MM.1S (cell line): Measurements from ENCODE around the gene AEBP1.

Experiments
- EZH2phosphoT487 ChIP-seq: fragments of 300-600 bp; sonication (generic); IDR thresholded peaks from 2 replicates; pipeline ENCODE4 v1.6.1; 2018; ENCODE audit warnings: antibody characterized with exemption, low read length
- TF ChIP-seq, protein P1 (sequence below): fragments of 300-600 bp; sonication (generic); IDR thresholded peaks from 2 replicates; pipeline ENCODE4 v1.5.1; 2016; ENCODE audit warnings: antibody characterized with exemption, low read length, mixed read lengths

DNA sequence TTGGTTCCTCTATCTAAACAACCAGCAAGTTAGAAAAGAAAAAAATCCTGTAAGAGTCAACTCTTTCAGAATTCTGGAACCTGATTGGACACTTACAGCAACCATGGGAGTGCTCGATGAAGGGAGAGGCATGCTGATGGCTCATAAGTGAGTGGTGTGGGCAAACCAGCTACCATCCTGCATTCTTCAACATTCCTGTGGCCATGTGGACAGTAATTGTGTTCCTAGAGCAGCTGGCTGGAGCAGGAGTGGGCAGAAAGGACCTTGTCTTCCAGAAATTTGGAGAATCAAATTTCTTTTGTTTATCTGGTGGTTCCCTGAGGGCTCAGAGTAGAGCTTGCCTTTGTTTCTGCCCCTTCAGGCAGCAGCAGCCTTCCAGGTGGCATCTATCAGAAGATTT lies 59.4 kb downstream of the AEBP1 start:
- TF ChIP-seq, protein P1, sequence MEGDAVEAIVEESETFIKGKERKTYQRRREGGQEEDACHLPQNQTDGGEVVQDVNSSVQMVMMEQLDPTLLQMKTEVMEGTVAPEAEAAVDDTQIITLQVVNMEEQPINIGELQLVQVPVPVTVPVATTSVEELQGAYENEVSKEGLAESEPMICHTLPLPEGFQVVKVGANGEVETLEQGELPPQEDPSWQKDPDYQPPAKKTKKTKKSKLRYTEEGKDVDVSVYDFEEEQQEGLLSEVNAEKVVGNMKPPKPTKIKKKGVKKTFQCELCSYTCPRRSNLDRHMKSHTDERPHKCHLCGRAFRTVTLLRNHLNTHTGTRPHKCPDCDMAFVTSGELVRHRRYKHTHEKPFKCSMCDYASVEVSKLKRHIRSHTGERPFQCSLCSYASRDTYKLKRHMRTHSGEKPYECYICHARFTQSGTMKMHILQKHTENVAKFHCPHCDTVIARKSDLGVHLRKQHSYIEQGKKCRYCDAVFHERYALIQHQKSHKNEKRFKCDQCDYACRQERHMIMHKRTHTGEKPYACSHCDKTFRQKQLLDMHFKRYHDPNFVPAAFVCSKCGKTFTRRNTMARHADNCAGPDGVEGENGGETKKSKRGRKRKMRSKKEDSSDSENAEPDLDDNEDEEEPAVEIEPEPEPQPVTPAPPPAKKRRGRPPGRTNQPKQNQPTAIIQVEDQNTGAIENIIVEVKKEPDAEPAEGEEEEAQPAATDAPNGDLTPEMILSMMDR = no peak
- no peak for TF ChIP-seq EZH2phosphoT487
